Measurements from ENCODE around the gene TLCD1.
A peak's percentile ranks its signal among the peaks of the same experiment; 100 is the strongest.
"Not testable (repeated sequence)": the region's sequence is repeated elsewhere in the genome, so short reads cannot be mapped to it uniquely, and the experiment has no call there.

The TLCD1 gene

GRCh38 chr17:28744972-28745785 lies 19.1 kb upstream of the TLCD1 start:
- TF ChIP-seq POLR2A (IDR thresholded peaks at IDR 0.05; ENCODE audit: low read depth, low read length) (no peak), POLR2AphosphoS5 (IDR thresholded peaks at IDR 0.05; ENCODE audit: low read depth, low read length) (no peak), TAF1 (IDR thresholded peaks at IDR 0.05; ENCODE audit: borderline replicate concordance, low read depth, low read length) (no peak)
- no peak for DNase-seq (ENCODE audit: insufficient read length)
- no peak for FAIRE-seq

- TF ChIP-seq POLR2AphosphoS5 (IDR thresholded peaks at IDR 0.05; ENCODE audit: low read depth, low read length) (no peak), POLR2A (IDR thresholded peaks at IDR 0.05; ENCODE audit: low read depth, low read length) (no peak), TAF1 (IDR thresholded peaks at IDR 0.05; ENCODE audit: borderline replicate concordance, low read depth, low read length) (no peak)
- no peak for DNase-seq (ENCODE audit: insufficient read length)
- no peak for FAIRE-seq
Observed at GRCh38 chr17:28744104-28744971, 18.3 kb upstream of the TLCD1 start.

GRCh38 chr17:28743243-28744103 lies 17.4 kb upstream of the TLCD1 start, which contains the start of gene TRAF4:
Gene TRAF4, plus strand, starts transcription at chr17:28744011. Its CDS starts 102 bp downstream, at chr17:28744113.
- no peak for FAIRE-seq
- TF ChIP-seq TAF1 (IDR thresholded peaks at IDR 0.05; ENCODE audit: borderline replicate concordance, low read depth, low read length) = peak; percentile 85; the same call in 1 of the 2 replicates
- peak; percentile 93 for TF ChIP-seq POLR2AphosphoS5 (IDR thresholded peaks at IDR 0.05; ENCODE audit: low read depth, low read length)
- TF ChIP-seq POLR2A (IDR thresholded peaks at IDR 0.05; ENCODE audit: low read depth, low read length) = peak; percentile 96
- peak; percentile 74 for DNase-seq (ENCODE audit: insufficient read length)

- no peak for DNase-seq (ENCODE audit: insufficient read length)
- no peak for TF ChIP-seq POLR2A (IDR thresholded peaks at IDR 0.05; ENCODE audit: low read depth, low read length)
- peak; percentile 55; the same call in 1 of the 2 replicates for TF ChIP-seq POLR2AphosphoS5 (IDR thresholded peaks at IDR 0.05; ENCODE audit: low read depth, low read length)
- no peak for TF ChIP-seq TAF1 (IDR thresholded peaks at IDR 0.05; ENCODE audit: borderline replicate concordance, low read depth, low read length)
Observed at GRCh38 chr17:28741358-28742349, 15.6 kb upstream of the TLCD1 start.

GRCh38 chr17:28740406-28741357 lies 14.6 kb upstream of the TLCD1 start:
- no peak for FAIRE-seq
- TF ChIP-seq POLR2A (IDR thresholded peaks at IDR 0.05; ENCODE audit: low read depth, low read length) = no peak
- no peak for TF ChIP-seq POLR2AphosphoS5 (IDR thresholded peaks at IDR 0.05; ENCODE audit: low read depth, low read length)
- no peak for TF ChIP-seq TAF1 (IDR thresholded peaks at IDR 0.05; ENCODE audit: borderline replicate concordance, low read depth, low read length)

More at GRCh38 chr17:28741358-28742349, 15.6 kb upstream of the TLCD1 start:
- FAIRE-seq = peak; percentile 93

GRCh38 chr17:28738680-28739384 lies 12.8 kb upstream of the TLCD1 start:
- TF ChIP-seq POLR2AphosphoS5 (IDR thresholded peaks at IDR 0.05; ENCODE audit: low read depth, low read length) = no peak
- FAIRE-seq (peak; percentile 91), DNase-seq (ENCODE audit: insufficient read length) (no peak)

More at GRCh38 chr17:28740406-28741357, 14.6 kb upstream of the TLCD1 start:
- DNase-seq (ENCODE audit: insufficient read length) = no peak

- FAIRE-seq (peak; percentile 94), DNase-seq (ENCODE audit: insufficient read length) (peak; percentile 88)
- peak; percentile 83 for TF ChIP-seq POLR2A (IDR thresholded peaks at IDR 0.05; ENCODE audit: low read depth, low read length)
- peak; percentile 82 for TF ChIP-seq TAF1 (IDR thresholded peaks at IDR 0.05; ENCODE audit: borderline replicate concordance, low read depth, low read length)
- TF ChIP-seq POLR2AphosphoS5 (IDR thresholded peaks at IDR 0.05; ENCODE audit: low read depth, low read length) = peak; percentile 86; the same call in 1 of the 2 replicates
Observed at GRCh38 chr17:28737770-28738679, 12.0 kb upstream of the TLCD1 start.

- TF ChIP-seq POLR2AphosphoS5 (IDR thresholded peaks at IDR 0.05; ENCODE audit: low read depth, low read length) (no peak), POLR2A (IDR thresholded peaks at IDR 0.05; ENCODE audit: low read depth, low read length) (no peak), TAF1 (IDR thresholded peaks at IDR 0.05; ENCODE audit: borderline replicate concordance, low read depth, low read length) (no peak)
- no peak for DNase-seq (ENCODE audit: insufficient read length)
- no peak for FAIRE-seq
Observed at GRCh38 chr17:28737316-28737715, 11.3 kb upstream of the TLCD1 start.

GRCh38 chr17:28735913-28736769 lies 10.1 kb upstream of the TLCD1 start:
- DNase-seq (ENCODE audit: insufficient read length); FAIRE-seq: not testable (repeated sequence)
